Measurements from ENCODE around the gene RLN3.
A peak's percentile ranks its signal among the peaks of the same experiment; 100 is the strongest.
"Not testable (repeated sequence)": the region's sequence is repeated elsewhere in the genome, so short reads cannot be mapped to it uniquely, and the experiment has no call there.

RLN3 gene

DNA sequence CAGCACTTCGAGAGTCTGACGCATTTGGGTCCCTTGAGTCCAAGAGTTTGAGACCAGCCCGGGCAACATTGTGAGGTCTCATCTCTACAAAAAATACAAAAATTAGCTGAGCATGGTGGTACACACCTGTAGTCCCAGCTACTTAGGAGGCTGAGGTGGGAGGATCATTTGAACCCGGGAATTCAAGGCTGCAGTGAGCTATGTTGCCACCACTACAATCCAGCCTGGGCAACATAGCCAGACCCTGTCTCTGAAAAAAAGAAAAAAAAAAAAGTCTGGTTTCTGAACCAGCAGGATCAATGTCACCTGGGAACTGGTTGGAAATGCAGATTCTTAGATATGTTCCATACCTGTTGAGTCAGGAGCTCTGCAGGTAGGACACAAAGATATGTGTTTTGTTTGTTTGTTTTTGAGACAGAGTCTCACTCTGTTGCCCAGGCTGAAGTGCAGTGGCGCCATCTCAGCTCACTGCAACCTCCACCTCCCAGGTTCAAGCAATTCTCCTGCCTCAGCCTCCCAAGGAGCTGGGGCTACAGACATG is 1.2 kb upstream of the RLN3 start:
- not testable (repeated sequence) for H2BK12ac ChIP-seq (ENCODE audit: low read length in 2 of 2); H3K23ac ChIP-seq (ENCODE audit: low read length in 2 of 2); H2AFZ ChIP-seq (ENCODE audit: low read depth, low read length); H3K27ac ChIP-seq (ENCODE audit: low read length, poor library complexity, severe bottlenecking); H3K4me1 ChIP-seq (ENCODE audit: control insufficient read depth, insufficient read depth, low read depth, low read length); H3K18ac ChIP-seq (ENCODE audit: low read depth in 1 of 2, low read length in 2 of 2); H2BK120ac ChIP-seq (ENCODE audit: low read depth, low read length); H3K79me1 ChIP-seq (replicated peaks; ENCODE audit: low read length, poor library complexity, severe bottlenecking); H3K14ac ChIP-seq (ENCODE audit: low read length in 2 of 2); H2BK5ac ChIP-seq (ENCODE audit: low read depth, low read length, poor library complexity, severe bottlenecking); H3K4me2 ChIP-seq (ENCODE audit: low read length, poor library complexity, severe bottlenecking); H3K36me3 ChIP-seq (ENCODE audit: control insufficient read depth in 1 of 2, insufficient read depth in 2 of 2, low read depth in 1 of 2, low read length in 2 of 2); H3K9ac ChIP-seq (ENCODE audit: low read length); H4K91ac ChIP-seq (ENCODE audit: low read length); DNase-seq; H2BK15ac ChIP-seq (ENCODE audit: low read depth, poor library complexity, severe bottlenecking); H3K9me3 ChIP-seq (ENCODE audit: control insufficient read depth, low read length); H2AK5ac ChIP-seq (ENCODE audit: low read length, severe bottlenecking); H4K8ac ChIP-seq (ENCODE audit: low read length); H3K4ac ChIP-seq (ENCODE audit: low read depth in 1 of 2, low read length in 2 of 2); H3K4me3 ChIP-seq (ENCODE audit: insufficient read depth in 1 of 2, low read depth in 1 of 2, low read length in 2 of 2)
- peaks cover 8 to 33% of the 10 kb centered on the region in 2 experiments for H3K27me3 ChIP-seq (ENCODE audit: control insufficient read depth in 1 of 2, insufficient read depth in 1 of 2, low read length in 2 of 2)
- WGBS: 98% methylated on average over 4 of the region's 5 CpGs

DNA sequence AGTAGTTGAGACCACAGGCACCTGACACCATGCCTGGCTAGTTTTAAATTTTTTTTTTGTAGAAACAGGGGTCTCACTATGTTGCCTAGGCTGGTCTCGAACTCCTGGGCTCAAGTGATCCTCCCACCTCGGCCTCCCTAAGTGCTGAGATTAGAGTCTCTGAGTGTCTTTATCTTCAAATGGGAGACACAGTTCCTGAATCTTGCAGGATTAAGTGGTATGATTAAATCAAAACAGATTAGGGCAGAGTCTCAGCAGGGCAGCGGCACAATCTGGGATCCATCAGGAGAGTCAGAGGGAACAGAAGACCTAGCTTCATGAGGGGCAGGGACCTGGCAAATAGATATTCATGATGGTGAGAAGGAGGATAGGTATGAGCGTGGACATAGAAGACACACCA is 953 bp downstream of the RLN3 start:
- Histone ChIP-seq H3K27ac (ENCODE audit: low read length, poor library complexity, severe bottlenecking) (no peak overlapping the region), H3K14ac (ENCODE audit: low read length in 2 of 2) (no peak overlapping the region), H4K8ac (ENCODE audit: low read length) (no peak overlapping the region), H3K9ac (ENCODE audit: low read length) (no peak overlapping the region), H2BK15ac (ENCODE audit: low read depth, poor library complexity, severe bottlenecking) (no peak overlapping the region), H3K4me2 (ENCODE audit: low read length, poor library complexity, severe bottlenecking) (no peak overlapping the region), H3K4me1 (ENCODE audit: control insufficient read depth, insufficient read depth, low read depth, low read length) (peaks cover 11% of the 10 kb centered on the region), H2AFZ (ENCODE audit: low read depth, low read length) (no peak overlapping the region), H3K18ac (ENCODE audit: low read depth in 1 of 2, low read length in 2 of 2) (no peak overlapping the region), H2BK120ac (ENCODE audit: low read depth, low read length) (no peak overlapping the region), H3K4me3 (ENCODE audit: insufficient read depth in 1 of 2, low read depth in 1 of 2, low read length in 2 of 2) (no peak overlapping the region), H3K4ac (ENCODE audit: low read depth in 1 of 2, low read length in 2 of 2) (no peak overlapping the region), H3K23ac (ENCODE audit: low read length in 2 of 2) (no peak overlapping the region), H3K9me3 (ENCODE audit: control insufficient read depth, low read length) (no peaks in the 10 kb centered on the region), H2AK5ac (ENCODE audit: low read length, severe bottlenecking) (no peak overlapping the region), H3K36me3 (ENCODE audit: control insufficient read depth in 1 of 2, insufficient read depth in 2 of 2, low read depth in 1 of 2, low read length in 2 of 2) (no peaks in the 10 kb centered on the region), H3K79me1 (replicated peaks; ENCODE audit: low read length, poor library complexity, severe bottlenecking) (no peaks in the 10 kb centered on the region), H2BK12ac (ENCODE audit: low read length in 2 of 2) (no peak overlapping the region), H3K27me3 (ENCODE audit: control insufficient read depth in 1 of 2, insufficient read depth in 1 of 2, low read length in 2 of 2) (peaks cover 8 to 39% of the 10 kb centered on the region in 2 experiments), H4K91ac (ENCODE audit: low read length) (no peak overlapping the region), H2BK5ac (ENCODE audit: low read depth, low read length, poor library complexity, severe bottlenecking) (no peak overlapping the region)
- WGBS: 85% methylated on average over 4 of the region's 4 CpGs
- DNase-seq: no peak

- Histone ChIP-seq H4K8ac (ENCODE audit: low read length) (no peak overlapping the region), H2BK12ac (ENCODE audit: low read length in 2 of 2) (no peak overlapping the region), H3K18ac (ENCODE audit: low read depth in 1 of 2, low read length in 2 of 2) (peak overlapping the region in 1 of 2 experiments; percentile 86), H3K36me3 (ENCODE audit: control insufficient read depth in 1 of 2, insufficient read depth in 2 of 2, low read depth in 1 of 2, low read length in 2 of 2) (no peaks in the 10 kb centered on the region), H4K91ac (ENCODE audit: low read length) (peak overlapping the region; percentile 52), H3K27ac (ENCODE audit: low read length, poor library complexity, severe bottlenecking) (no peak overlapping the region), H3K4ac (ENCODE audit: low read depth in 1 of 2, low read length in 2 of 2) (no peak overlapping the region), H3K4me1 (ENCODE audit: control insufficient read depth, insufficient read depth, low read depth, low read length) (peaks cover 11% of the 10 kb centered on the region), H3K4me3 (ENCODE audit: insufficient read depth in 1 of 2, low read depth in 1 of 2, low read length in 2 of 2) (peak overlapping the region in 1 of 2 experiments; percentile 65), H2AK5ac (ENCODE audit: low read length, severe bottlenecking) (no peak overlapping the region), H3K9ac (ENCODE audit: low read length) (peak overlapping the region; percentile 57), H2BK5ac (ENCODE audit: low read depth, low read length, poor library complexity, severe bottlenecking) (no peak overlapping the region), H2AFZ (ENCODE audit: low read depth, low read length) (peak overlapping the region; percentile 55), H3K9me3 (ENCODE audit: control insufficient read depth, low read length) (no peaks in the 10 kb centered on the region), H2BK15ac (ENCODE audit: low read depth, poor library complexity, severe bottlenecking) (no peak overlapping the region), H2BK120ac (ENCODE audit: low read depth, low read length) (peak overlapping the region; percentile 64), H3K27me3 (ENCODE audit: control insufficient read depth in 1 of 2, insufficient read depth in 1 of 2, low read length in 2 of 2) (peaks cover 8 to 39% of the 10 kb centered on the region in 2 experiments), H3K23ac (ENCODE audit: low read length in 2 of 2) (peak overlapping the region in 1 of 2 experiments; percentile 42), H3K14ac (ENCODE audit: low read length in 2 of 2) (peak overlapping the region in 1 of 2 experiments; percentile 59), H3K4me2 (ENCODE audit: low read length, poor library complexity, severe bottlenecking) (peak overlapping the region; percentile 98), H3K79me1 (replicated peaks; ENCODE audit: low read length, poor library complexity, severe bottlenecking) (no peaks in the 10 kb centered on the region)
- DNase-seq: no peak
- WGBS: 33% methylated on average over 11 of the region's 20 CpGs
These were observed 3.2 kb downstream of the RLN3 start for GRCh38 chr19:14030997-14031718.

GRCh38 chr19:14031719-14032480 is 4.0 kb downstream of the RLN3 start, which contains the start of gene IL27RA:
Gene IL27RA, plus strand, starts transcription at chr19:14031762. Its CDS starts 111 bp downstream, at chr19:14031873.
- Histone ChIP-seq H3K27ac (ENCODE audit: low read length, poor library complexity, severe bottlenecking) (no peak within 1 kb of the TSS), H2BK12ac (ENCODE audit: low read length in 2 of 2) (peak within 1 kb of the TSS in 1 of 2 experiments; percentile 90), H2AFZ (ENCODE audit: low read depth, low read length) (peak within 1 kb of the TSS; percentile 55), H3K4me2 (ENCODE audit: low read length, poor library complexity, severe bottlenecking) (peak within 1 kb of the TSS; percentile 98), H2BK5ac (ENCODE audit: low read depth, low read length, poor library complexity, severe bottlenecking) (no peak within 1 kb of the TSS), H2BK120ac (ENCODE audit: low read depth, low read length) (peak within 1 kb of the TSS; percentile 64), H3K36me3 (ENCODE audit: control insufficient read depth in 1 of 2, insufficient read depth in 2 of 2, low read depth in 1 of 2, low read length in 2 of 2) (no peaks in the 10 kb centered on the region), H4K8ac (ENCODE audit: low read length) (peak within 1 kb of the TSS; percentile 87), H3K27me3 (ENCODE audit: control insufficient read depth in 1 of 2, insufficient read depth in 1 of 2, low read length in 2 of 2) (peaks cover 8 to 37% of the 10 kb centered on the region in 2 experiments), H3K4me3 (ENCODE audit: insufficient read depth in 1 of 2, low read depth in 1 of 2, low read length in 2 of 2) (peak within 1 kb of the TSS; percentile 65 to 73), H3K79me1 (replicated peaks; ENCODE audit: low read length, poor library complexity, severe bottlenecking) (no peaks in the 10 kb centered on the region), H4K91ac (ENCODE audit: low read length) (peak within 1 kb of the TSS; percentile 52), H2AK5ac (ENCODE audit: low read length, severe bottlenecking) (no peak within 1 kb of the TSS), H3K9ac (ENCODE audit: low read length) (peak within 1 kb of the TSS; percentile 57), H3K14ac (ENCODE audit: low read length in 2 of 2) (peak within 1 kb of the TSS in 1 of 2 experiments; percentile 61), H3K23ac (ENCODE audit: low read length in 2 of 2) (peak within 1 kb of the TSS in 1 of 2 experiments; percentile 42), H3K18ac (ENCODE audit: low read depth in 1 of 2, low read length in 2 of 2) (peak within 1 kb of the TSS; percentile 64 to 86), H3K4me1 (ENCODE audit: control insufficient read depth, insufficient read depth, low read depth, low read length) (peaks cover 11% of the 10 kb centered on the region), H3K9me3 (ENCODE audit: control insufficient read depth, low read length) (no peaks in the 10 kb centered on the region), H3K4ac (ENCODE audit: low read depth in 1 of 2, low read length in 2 of 2) (peak within 1 kb of the TSS in 1 of 2 experiments; percentile 21), H2BK15ac (ENCODE audit: low read depth, poor library complexity, severe bottlenecking) (peak within 1 kb of the TSS; percentile 60)
- DNase-seq: peak; percentile 70
- 1% methylated on average over 43 of the region's 63 CpGs for WGBS
